A673 (cell line): ENCODE data around the gene SDHD. TPM values are rescaled to one million over a fixed set of nuclear protein-coding genes. Genes with fewer than 3 reads are reported as not detected.

Experiments
- Bru-seq: library from RNA; stranded (reverse); fragments of 400-500 nt; gene quantifications from one replicate; lab custom pipeline; 2021; lab: Mats Ljungman, UMichigan
- BruChase-seq, 2 experiments: library from RNA; stranded (reverse); fragments of 400-500 nt; gene quantifications; one replicate each; lab custom pipeline; 2021; lab: Mats Ljungman, UMichigan
- BruUV-seq: library from RNA; stranded (reverse); fragments of 400-500 nt; replicated peaks from 2 replicates; lab custom pipeline; 2021; lab: Mats Ljungman, UMichigan
- CTCF ChIA-PET: fragments of 300-600 bp; sonication (Branson Sonifier 250); formaldehyde crosslinking; loops from one replicate; lab custom pipeline; 2022; ENCODE audit warnings: antibody characterized with exemption; lab: Charles Lee
- POLR2A ChIA-PET: fragments of 300-600 bp; sonication (Branson Sonifier 250); formaldehyde crosslinking; loops from one replicate; lab custom pipeline; 2022; ENCODE audit warnings: antibody characterized with exemption; ENCODE audit not compliant: low non-redundant PET; lab: Charles Lee
- DNase-seq: peaks from one replicate; pipeline ENCODE4 v3.0.0-alpha.2; 2015; ENCODE audit warnings: low spot score
- H3K27ac ChIP-seq: fragments of 200-600 bp; sonication (generic); 2 replicates; pipeline ENCODE4 v1.5.1; 2016; ENCODE audit warnings: mixed run types, low read depth, mild to moderate bottlenecking, mixed read lengths, antibody characterized with exemption, low read length; ENCODE audit not compliant: poor library complexity, severe bottlenecking
- H3K27me3 ChIP-seq: fragments of 200-600 bp; sonication (generic); replicated peaks from 2 replicates; pipeline ENCODE4 v1.6.1; 2017; ENCODE audit warnings: mixed run types, low read depth, mild to moderate bottlenecking, mixed read lengths, antibody characterized with exemption, low read length; ENCODE audit not compliant: insufficient read depth, poor library complexity
- H3K36me3 ChIP-seq: fragments of 200-600 bp; sonication (generic); 2 replicates; pipeline ENCODE4 v1.6.1; 2016; ENCODE audit warnings: mixed run types, mild to moderate bottlenecking, mixed read lengths, antibody characterized with exemption, low read length; ENCODE audit not compliant: insufficient read depth, poor library complexity, severe bottlenecking
- H3K4me1 ChIP-seq: fragments of 200-600 bp; sonication (generic); 2 replicates; pipeline ENCODE4 v1.6.1; 2017; ENCODE audit warnings: mixed run types, mild to moderate bottlenecking, mixed read lengths, antibody characterized with exemption, low read length; ENCODE audit not compliant: insufficient read depth, poor library complexity, severe bottlenecking
- H3K4me3 ChIP-seq: fragments of 200-600 bp; sonication (generic); 2 replicates; pipeline ENCODE4 v1.5.1; 2016; ENCODE audit warnings: low read depth, mixed run types, mild to moderate bottlenecking, mixed read lengths, low read length; ENCODE audit not compliant: poor library complexity, severe bottlenecking
- H3K9me3 ChIP-seq: fragments of 200-600 bp; sonication (generic); 2 replicates; pipeline ENCODE4 v1.6.1; 2016; ENCODE audit warnings: mixed run types, low read depth, mild to moderate bottlenecking, mixed read lengths, antibody characterized with exemption, low read length; ENCODE audit not compliant: poor library complexity, severe bottlenecking
- EZH2 ChIP-seq: fragments of 200-600 bp; sonication (generic); IDR thresholded peaks from 2 replicates; pipeline ENCODE4 v1.6.1; 2017; ENCODE audit warnings: borderline replicate concordance, low read depth, mild to moderate bottlenecking, mixed read lengths, antibody characterized with exemption, low read length; ENCODE audit not compliant: poor library complexity, severe bottlenecking
- intact Hi-C: fragments of 100-400 bp; cut with micrococcal nuclease; formaldehyde crosslinking; loops from one replicate; pipeline ENCODE4 v1.10.0; 2022; ENCODE audit not compliant: unreplicated experiment
- long read RNA-seq: library from polyadenylated mRNA; stranded (forward); transcript quantifications from one replicate; pipeline ENCODE4 v2.0.0, GENCODE V29; 2022
- total RNA-seq: library from RNA; stranded (reverse); gene quantifications from 2 replicates; pipeline ENCODE4 v1.2.3, GENCODE V29; 2021
- TF ChIP-seq, protein P1 (sequence below): fragments of 300-800, 200-600 bp; sonication (generic); conservative IDR thresholded peaks from 2 replicates; pipeline ENCODE4 v1.5.1; 2017; ENCODE audit warnings: low read depth, mild to moderate bottlenecking, antibody characterized with exemption, low read length, moderate library complexity, mixed read lengths

Gene SDHD
- 119 and 135 TPM in 2 replicates for total RNA-seq
- Bru-seq, nascent RNA: percentile 93 among the genes with signal in this experiment
- BruChase-seq, experiment 1, labeled RNA remaining after a 2-hour chase: percentile 99 among the genes with signal in this experiment
- BruChase-seq, experiment 2, labeled RNA remaining after a 6-hour chase: percentile 100 among the genes with signal in this experiment
- long read RNA-seq, transcript SDHD-201 (4 exons, 1,439 nt): major isoform, 521 of 539 reads
- long read RNA-seq, partial matches to known transcripts: 0 of 539 reads
- long read RNA-seq, other reads (novel, unspliced or antisense): 13 of 539 reads

DNA sequence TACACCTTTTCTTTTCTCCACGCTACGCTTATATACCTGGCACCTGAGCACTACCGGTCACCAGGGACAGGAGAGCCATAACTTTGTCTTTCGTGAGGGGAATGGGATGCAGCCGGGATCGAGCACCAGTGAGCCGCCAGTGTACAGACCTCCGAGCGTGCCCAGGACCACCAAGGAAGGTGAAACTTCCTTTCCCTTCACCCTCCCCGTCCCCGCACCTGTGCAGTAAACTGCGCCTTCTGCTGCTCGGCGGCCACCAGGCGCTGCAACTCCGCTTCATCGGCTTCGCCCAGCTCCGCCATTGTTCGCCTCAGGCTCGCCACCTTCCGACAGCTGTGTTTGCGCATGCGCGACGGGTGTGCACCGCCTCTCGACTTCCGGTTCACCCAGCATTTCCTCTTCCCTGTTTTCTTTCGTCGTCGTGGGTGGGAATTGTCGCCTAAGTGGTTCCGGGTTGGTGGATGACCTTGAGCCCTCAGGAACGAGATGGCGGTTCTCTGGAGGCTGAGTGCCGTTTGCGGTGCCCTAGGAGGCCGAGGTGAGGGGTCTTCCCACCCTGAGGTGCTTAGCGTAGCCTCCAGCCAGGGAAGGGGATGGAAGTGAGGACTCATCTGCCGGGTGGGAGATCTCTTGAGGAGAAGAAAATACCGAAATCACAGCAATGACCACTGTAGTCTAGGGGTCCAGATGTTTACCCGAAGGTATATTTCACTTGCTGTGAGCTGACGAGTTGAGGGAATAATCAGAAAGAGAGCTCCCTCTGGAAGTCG lies at the start of gene SDHD, which contains the start of gene TIMM8B:
Gene SDHD (plus strand): TSS at position 452 of the 770 bp plus-strand sequence. CDS start 35 bp downstream, at position 487.
Gene TIMM8B (minus strand): TSS at position 335 of the 770 bp plus-strand sequence. CDS start 33 bp downstream, at position 302.
- Histone ChIP-seq H3K36me3 (peaks cover 74% of the 10 kb centered on the region), H3K27me3 (no peaks in the 10 kb centered on the region), H3K9me3 (no peaks in the 10 kb centered on the region), H3K27ac (peak within 1 kb of the TSS; percentile 89), H3K4me3 (peak within 1 kb of the TSS; percentile 78), H3K4me1 (peaks cover 18% of the 10 kb centered on the region)
- POLR2A ChIA-PET: interaction anchor here (0.6 to 0.7 kb wide), 3 partner anchors 10 to 205 kb away, joined by 3 to 6 read pairs (median 4); no protein-coding TSS in a partner anchor
- TF ChIP-seq, protein P1, sequence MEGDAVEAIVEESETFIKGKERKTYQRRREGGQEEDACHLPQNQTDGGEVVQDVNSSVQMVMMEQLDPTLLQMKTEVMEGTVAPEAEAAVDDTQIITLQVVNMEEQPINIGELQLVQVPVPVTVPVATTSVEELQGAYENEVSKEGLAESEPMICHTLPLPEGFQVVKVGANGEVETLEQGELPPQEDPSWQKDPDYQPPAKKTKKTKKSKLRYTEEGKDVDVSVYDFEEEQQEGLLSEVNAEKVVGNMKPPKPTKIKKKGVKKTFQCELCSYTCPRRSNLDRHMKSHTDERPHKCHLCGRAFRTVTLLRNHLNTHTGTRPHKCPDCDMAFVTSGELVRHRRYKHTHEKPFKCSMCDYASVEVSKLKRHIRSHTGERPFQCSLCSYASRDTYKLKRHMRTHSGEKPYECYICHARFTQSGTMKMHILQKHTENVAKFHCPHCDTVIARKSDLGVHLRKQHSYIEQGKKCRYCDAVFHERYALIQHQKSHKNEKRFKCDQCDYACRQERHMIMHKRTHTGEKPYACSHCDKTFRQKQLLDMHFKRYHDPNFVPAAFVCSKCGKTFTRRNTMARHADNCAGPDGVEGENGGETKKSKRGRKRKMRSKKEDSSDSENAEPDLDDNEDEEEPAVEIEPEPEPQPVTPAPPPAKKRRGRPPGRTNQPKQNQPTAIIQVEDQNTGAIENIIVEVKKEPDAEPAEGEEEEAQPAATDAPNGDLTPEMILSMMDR: peak; percentile 31; the same call in 1 of the 2 replicates
- no peak for TF ChIP-seq EZH2
- no TSS peak for BruUV-seq
- peak; percentile 99 for DNase-seq
- intact Hi-C loops: loop anchor here (10.0 kb wide), 1 partner anchor 152 kb away; the partner anchor contains the start of gene DIXDC1
- CTCF ChIA-PET: interaction anchor here (0.6 kb wide), 1 partner anchor 194 kb away, joined by 7 read pairs; no protein-coding TSS in a partner anchor

DNA sequence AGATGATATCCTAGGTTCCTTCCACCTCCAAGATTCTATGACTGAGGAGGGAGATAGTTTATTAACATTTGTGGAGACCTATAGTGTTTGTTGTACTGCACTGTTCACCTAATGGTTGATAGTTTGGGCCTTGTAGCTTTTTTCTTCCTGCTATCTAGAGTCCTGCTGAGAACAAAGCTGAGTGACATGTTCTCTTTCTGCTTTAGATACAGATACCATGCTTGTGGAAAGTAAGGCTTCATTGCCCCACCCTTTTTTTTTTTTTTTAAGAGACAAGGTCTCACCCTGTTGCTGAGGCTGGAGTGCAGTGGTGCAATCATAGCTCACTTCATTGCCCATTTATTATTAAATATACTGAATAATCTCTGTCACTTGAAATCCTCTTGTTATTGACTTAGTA lies 49.1 kb upstream of the SDHD start:
- Histone ChIP-seq H3K27ac (no peak overlapping the region), H3K36me3 (peaks cover 57% of the 10 kb centered on the region), H3K27me3 (no peaks in the 10 kb centered on the region), H3K4me3 (no peak overlapping the region), H3K9me3 (no peaks in the 10 kb centered on the region), H3K4me1 (no peaks in the 10 kb centered on the region)
- BruUV-seq: no TSS peak
- intact Hi-C loops: no loop called here
- DNase-seq: no peak
- no peak for TF ChIP-seq EZH2
- TF ChIP-seq, protein P1: no peak
- CTCF ChIA-PET: no interaction called here
- POLR2A ChIA-PET: interaction anchor here (0.5 to 0.7 kb wide), 2 partner anchors 144 to 602 kb away, joined by 3 read pairs; no protein-coding TSS in a partner anchor
